Peyer's patch (tissue), 4 donors: Measurements from ENCODE around the gene SOBP.

Experiments
- CTCF ChIP-seq, 6 experiments: fragments of 450-650 bp in 4 of 6; fragments of 200-600 bp in 2 of 6; sonication (generic) in 1 of 6; IDR thresholded peaks; one replicate each; pipeline ENCODE4 v1.5.1; 2017 to 2019; ENCODE audit warnings: antibody characterized with exemption in 6 of 6, mild to moderate bottlenecking in 3 of 6, moderate library complexity in 1 of 6
- POLR2A ChIP-seq, 2 donors: fragments of 450-650 bp; IDR thresholded peaks; one replicate each; pipeline ENCODE4 v1.5.1; 2017; ENCODE audit warnings: antibody characterized with exemption in 2 of 2, mild to moderate bottlenecking in 2 of 2, moderate library complexity in 2 of 2

- TF ChIP-seq POLR2A (IDR thresholded peaks at IDR 0.05) (no peak), CTCF (IDR thresholded peaks at IDR 0.05) (no peak)
Measured at GRCh38 chr6:107660839-107661238, 170.9 kb downstream of the SOBP start.
